Thyroid gland (tissue), 4 donors: ENCODE data around the gene MEX3B.
A peak's percentile ranks its signal among the peaks of the same experiment; 100 is the strongest.

Source experiments
- CTCF ChIP-seq, 6 experiments: fragments of 200-600 bp in 3 of 6; fragments of 450-650 bp in 3 of 6; sonication (generic) in 3 of 6; IDR thresholded peaks; one replicate each; pipeline ENCODE4 v1.5.1; 2016 to 2019; ENCODE audit warnings: antibody characterized with exemption in 6 of 6, mild to moderate bottlenecking in 2 of 6, inconsistent platforms in 1 of 6, moderate library complexity in 1 of 6
- POLR2A ChIP-seq, 2 donors: fragments of 450-650 bp; IDR thresholded peaks; one replicate each; pipeline ENCODE4 v1.6.1; 2017; ENCODE audit warnings: antibody characterized with exemption in 2 of 2, mild to moderate bottlenecking in 2 of 2, moderate library complexity in 1 of 2

- no peak for TF ChIP-seq CTCF (IDR thresholded peaks at IDR 0.05)
- TF ChIP-seq POLR2A (IDR thresholded peaks at IDR 0.05) = peak in 1 of 2 donors; percentile 34
Measured at GRCh38 chr15:82045892-82046665, at the start of gene MEX3B.
